Stromal cell of bone marrow (primary cell): Measurements from ENCODE around the gene KCND3.

Experiments used
- DNase-seq: peaks from one replicate; pipeline ENCODE4 v3.0.0-alpha.2; 2012; ENCODE audit warnings: low read depth

KCND3 gene

GRCh38 chr1:111846842-111847241, 142.6 kb downstream of the KCND3 start:
- no peak for DNase-seq

- DNase-seq = no peak
These were observed 146.3 kb downstream of the KCND3 start for GRCh38 chr1:111843177-111843576.

- DNase-seq = no peak
These were observed 147.1 kb downstream of the KCND3 start for GRCh38 chr1:111842411-111842810.

GRCh38 chr1:111841746-111842145, 147.7 kb downstream of the KCND3 start:
- DNase-seq = no peak

- DNase-seq = no peak
These were observed 148.3 kb downstream of the KCND3 start for GRCh38 chr1:111841189-111841588.

- no peak for DNase-seq
These were observed 152.1 kb downstream of the KCND3 start for GRCh38 chr1:111837393-111837792.

GRCh38 chr1:111836111-111836510, 153.4 kb downstream of the KCND3 start:
- no peak for DNase-seq

- no peak for DNase-seq
These were observed 154.0 kb downstream of the KCND3 start for GRCh38 chr1:111835514-111835913.

- DNase-seq = no peak
These were observed 154.5 kb downstream of the KCND3 start for GRCh38 chr1:111834956-111835355.

GRCh38 chr1:111833334-111833733, 156.1 kb downstream of the KCND3 start:
- peak; percentile 3 for DNase-seq

GRCh38 chr1:111832521-111833155, 156.8 kb downstream of the KCND3 start:
- DNase-seq = no peak

- no peak for DNase-seq
These were observed 158.3 kb downstream of the KCND3 start for GRCh38 chr1:111831153-111831552.

- DNase-seq = no peak
These were observed 161.5 kb downstream of the KCND3 start for GRCh38 chr1:111827946-111828345.

- DNase-seq = no peak
These were observed 163.2 kb downstream of the KCND3 start for GRCh38 chr1:111826278-111826677.

GRCh38 chr1:111825217-111825616, 164.3 kb downstream of the KCND3 start:
- DNase-seq = no peak

GRCh38 chr1:111822138-111822537, 167.3 kb downstream of the KCND3 start:
- no peak for DNase-seq

GRCh38 chr1:111821121-111821745, 168.2 kb downstream of the KCND3 start:
- no peak for DNase-seq

- DNase-seq = no peak
These were observed 169.8 kb downstream of the KCND3 start for GRCh38 chr1:111819566-111820263.

- DNase-seq = no peak
These were observed 170.9 kb downstream of the KCND3 start for GRCh38 chr1:111818546-111818945.

GRCh38 chr1:111818081-111818480, 171.4 kb downstream of the KCND3 start:
- DNase-seq = no peak

- DNase-seq = no peak
These were observed 174.8 kb downstream of the KCND3 start for GRCh38 chr1:111814642-111815041.

- DNase-seq = no peak
These were observed 175.2 kb downstream of the KCND3 start for GRCh38 chr1:111814305-111814628.

- no peak for DNase-seq
These were observed 175.8 kb downstream of the KCND3 start for GRCh38 chr1:111813440-111814304.
